ENCODE results near the gene PRR12.
"Not testable (repeated sequence)": the region's sequence is repeated elsewhere in the genome, so short reads cannot be mapped to it uniquely, and the experiment has no call there.

Gene PRR12

DNA sequence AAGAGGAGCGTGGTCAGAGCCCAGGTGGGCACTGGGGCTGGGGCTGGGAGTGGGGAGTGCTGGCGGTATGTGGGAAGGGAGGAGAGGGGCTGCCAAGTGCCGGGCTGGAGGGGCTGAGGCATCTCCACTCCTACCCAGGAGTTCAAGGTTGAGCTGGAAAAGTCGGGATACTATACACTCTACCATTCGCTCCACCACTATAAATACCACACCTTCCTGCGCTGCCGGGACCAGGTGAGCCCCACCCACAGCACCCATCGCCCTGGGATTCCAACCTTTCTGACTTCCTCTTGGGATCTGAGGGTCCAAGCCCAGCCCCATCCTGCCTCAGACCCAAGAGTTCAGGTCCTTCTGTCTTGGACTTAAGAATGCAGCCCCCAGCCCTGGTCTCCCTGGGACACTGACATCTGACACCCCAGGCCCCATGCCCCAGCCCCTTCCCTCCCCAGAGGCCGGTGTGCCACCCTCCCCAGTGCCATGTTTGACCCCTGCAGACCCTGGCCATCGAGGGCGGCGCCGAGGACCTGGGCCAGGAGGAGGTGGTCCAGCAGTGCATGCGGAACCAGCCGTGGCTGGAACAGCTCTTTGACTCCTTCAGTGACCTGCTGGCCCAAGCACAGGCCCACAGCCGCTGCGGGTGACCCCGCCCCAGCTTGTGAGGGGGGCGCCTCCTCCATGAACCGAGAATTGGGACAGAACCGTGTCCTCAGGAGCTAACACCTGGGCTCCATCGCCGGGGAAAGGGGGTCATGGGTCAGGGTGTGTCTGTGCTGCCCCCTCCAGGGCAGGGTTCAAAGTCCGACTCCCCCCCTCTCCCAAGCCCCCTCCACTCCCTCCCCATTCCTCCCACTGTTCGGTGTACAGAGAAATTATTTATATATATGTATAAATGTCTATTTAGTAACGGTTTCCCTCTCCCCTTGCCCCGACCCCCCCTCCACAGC, 34.3 kb downstream of the PRR12 start:
- no peak for DNase-seq

DNA sequence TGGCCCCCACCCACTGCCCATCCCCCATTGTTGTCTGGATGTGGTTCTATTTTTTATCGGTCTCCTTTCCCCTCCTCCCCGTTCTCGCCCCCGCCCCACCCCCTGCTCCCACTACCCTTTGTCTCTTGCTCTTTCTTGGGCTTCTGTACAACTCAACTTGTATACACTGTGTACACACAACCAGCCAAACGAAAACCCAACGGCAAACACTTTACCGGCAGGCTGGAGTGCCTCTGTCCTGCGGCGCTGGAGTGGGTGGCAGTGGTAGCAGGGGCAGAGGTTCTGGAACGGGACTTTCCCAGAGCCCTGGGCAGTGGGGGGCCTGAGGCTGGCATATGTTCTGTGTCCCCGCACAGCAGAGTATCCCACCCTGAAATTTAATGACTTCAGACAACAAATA, 35.2 kb downstream of the PRR12 start:
- no peak for DNase-seq

DNA sequence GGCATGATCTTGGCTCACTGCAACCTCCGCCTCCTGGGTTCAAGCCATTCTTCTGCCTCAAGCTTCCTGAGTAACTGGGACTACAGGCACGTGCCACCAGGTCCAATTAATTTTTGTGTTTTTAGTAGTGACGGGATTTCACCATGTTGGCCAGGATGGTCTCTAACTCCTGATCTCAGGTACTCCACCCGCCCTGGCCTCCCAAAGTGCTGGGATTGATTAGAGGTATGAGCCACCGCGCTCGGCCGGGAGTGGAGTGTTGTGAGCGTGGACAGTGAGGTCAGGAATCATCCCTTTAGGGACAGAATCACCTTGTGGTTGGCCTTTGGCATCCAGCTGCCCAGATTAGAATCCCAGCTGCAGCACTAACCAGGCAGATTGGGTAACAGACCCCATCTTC, 38.7 kb downstream of the PRR12 start:
- DNase-seq = no peak

DNA sequence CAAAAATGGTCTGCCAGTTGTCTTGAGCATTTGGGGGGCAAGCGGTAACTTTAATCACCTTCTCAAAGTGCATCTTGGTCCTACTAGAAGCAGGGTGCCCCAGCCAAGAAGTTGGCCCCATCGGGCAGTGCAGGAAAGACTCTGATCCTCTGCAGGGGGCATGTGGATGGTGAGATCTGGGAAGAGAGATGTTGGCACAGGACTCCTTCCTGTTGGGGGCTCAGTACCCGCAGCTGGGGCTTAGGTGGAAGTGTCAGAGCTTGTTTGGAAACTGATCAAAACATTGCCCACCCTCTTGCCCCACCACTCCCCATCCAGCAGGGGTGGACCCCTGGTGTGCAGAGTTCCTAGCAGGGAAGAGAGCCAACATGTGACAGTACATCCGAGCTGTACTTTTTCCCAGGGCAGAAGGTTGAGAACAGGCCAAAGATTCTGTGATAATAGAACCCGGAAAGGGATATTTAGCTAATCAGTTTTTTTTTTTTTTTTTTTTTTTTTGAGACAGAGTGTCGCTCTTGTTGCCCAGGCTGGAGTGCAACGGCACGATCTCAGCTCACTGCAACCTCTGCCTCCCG, 40.1 kb downstream of the PRR12 start:
- no peak for DNase-seq

DNA sequence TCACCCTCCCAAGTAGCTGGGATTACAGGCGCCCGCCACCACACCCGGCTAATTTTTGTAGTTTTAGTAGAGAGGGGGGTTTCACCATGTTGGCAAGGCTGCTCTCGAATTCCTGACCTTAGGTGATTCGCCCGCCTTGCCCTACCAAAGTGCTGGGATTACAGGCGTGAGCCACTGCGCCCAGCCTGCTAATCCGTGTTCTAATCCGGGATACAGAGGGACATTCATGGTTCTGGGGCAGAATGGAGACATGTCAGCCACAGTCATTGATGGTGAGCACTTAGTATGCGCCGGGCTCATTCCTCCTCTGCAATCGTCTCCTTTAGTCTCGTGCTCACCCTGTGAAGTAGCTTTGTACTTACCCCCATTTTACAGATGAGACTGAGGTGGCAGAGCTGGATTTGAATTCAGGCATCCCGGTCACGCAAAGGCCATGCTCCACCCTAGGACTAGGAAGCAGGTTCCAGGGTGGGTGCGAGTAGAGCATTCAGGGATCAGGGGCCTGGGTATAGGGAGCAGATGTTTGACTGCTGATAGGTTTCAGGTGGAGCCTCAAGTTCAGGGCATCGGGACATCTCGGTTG, 40.7 kb downstream of the PRR12 start:
- no peak for DNase-seq

DNA sequence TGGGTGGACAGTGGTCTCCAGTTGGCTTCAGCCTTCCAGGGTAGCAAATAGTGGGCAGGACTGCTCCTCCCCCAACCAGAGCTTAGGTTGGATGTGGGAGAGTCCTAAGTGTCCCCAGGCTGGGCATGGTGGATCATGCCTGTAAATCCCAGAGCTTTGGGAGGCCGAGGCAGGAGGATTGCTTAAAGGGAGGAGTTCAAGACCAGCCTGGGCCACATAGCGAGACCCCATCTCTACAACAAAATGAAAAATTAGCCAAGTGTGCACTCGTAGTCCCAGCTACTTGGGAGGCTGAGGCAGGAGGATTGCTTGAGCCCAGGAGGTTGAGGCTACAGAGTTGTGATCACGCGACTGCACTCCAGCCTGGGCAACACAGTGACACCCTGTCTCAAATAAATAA, 41.6 kb downstream of the PRR12 start:
- DNase-seq = no peak

DNA sequence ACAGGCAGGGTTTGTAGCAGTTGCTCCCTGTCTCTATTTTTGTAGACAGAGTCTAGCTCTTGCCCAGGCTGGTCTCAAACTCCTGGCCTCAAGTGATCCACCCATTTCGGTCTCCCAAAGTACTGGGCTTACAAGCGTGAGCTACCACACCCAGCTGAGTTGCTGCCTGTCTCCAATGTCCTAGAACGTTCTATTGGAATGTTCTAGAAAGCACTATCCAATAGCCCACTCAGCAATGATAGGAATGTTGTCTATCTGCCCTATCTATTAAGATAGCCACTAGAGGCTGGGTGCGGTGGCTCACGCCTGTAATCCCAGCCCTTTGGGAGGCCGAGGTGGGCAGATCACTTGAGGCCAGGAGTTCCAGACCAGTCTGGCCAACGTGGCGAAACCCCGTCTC, 42.3 kb downstream of the PRR12 start:
- not testable (repeated sequence) for DNase-seq

DNA sequence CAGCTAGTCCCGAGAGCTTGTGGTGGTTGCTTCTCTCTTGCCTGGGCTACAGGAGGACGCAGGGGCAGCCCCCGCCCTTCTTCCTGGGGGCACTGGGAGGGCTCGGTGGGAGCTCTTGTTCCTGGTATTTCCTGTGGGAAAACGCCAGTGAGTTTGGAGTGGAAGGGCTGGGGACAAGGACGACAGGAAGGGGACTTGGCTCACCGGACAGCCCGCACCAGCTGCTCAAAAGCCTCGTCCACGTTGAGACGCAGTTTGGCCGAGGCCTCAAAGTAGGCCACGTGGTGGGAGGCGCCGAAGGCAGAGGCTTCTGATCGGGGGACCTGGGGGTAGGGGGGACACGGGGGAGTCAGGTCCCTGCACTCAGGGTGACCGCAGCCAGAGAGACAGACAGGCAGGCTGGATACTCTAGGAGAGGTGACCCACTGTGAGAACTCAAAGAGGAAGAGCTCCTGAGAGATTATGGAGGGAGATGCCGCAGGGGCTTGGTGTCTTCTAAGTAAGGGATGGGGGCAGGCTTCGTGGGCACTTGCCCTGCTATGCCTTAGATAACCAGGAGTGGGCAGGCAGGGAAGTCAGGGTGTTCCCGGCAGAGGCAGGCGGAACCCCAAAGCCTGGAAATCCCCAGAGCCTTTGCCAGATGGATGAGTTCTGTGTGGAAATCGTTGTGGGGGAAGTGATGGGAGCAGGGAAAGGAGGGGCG, 44.7 kb downstream of the PRR12 start:
- DNase-seq = no peak

DNA sequence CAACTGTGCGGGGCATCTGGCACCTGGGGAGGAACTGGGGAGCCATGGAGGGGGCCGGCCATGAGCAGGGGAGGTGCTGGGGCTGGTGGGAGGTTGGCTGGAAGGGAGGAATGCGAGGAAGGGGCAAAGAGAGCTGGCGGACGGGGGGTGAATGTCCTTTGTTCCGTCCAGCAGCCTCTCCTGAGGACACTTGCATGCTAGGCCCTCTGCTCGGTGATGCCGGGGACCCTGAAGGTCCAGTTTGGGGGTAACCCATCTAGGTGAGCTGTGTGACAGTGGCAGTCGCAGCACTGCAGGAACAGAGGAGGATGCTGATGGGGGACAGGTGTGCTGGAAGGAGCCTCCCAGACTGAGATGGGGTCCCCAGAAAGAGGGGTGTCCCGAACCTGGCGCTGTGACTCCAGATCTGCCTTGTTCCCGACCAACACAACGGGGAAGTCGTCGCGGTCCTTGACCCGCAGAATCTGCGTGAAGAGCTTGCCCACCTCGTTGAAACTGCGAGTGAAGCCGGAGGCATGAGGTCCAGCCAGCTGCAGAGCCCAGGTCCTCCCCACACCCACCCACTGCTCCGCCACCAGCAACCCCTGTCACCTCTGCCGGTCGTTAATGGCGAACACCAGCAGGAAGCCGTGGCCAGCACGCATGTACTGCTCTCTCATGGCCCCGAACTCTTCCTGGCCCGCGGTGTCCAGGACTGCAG, 45.4 kb downstream of the PRR12 start:
- DNase-seq = no peak

DNA sequence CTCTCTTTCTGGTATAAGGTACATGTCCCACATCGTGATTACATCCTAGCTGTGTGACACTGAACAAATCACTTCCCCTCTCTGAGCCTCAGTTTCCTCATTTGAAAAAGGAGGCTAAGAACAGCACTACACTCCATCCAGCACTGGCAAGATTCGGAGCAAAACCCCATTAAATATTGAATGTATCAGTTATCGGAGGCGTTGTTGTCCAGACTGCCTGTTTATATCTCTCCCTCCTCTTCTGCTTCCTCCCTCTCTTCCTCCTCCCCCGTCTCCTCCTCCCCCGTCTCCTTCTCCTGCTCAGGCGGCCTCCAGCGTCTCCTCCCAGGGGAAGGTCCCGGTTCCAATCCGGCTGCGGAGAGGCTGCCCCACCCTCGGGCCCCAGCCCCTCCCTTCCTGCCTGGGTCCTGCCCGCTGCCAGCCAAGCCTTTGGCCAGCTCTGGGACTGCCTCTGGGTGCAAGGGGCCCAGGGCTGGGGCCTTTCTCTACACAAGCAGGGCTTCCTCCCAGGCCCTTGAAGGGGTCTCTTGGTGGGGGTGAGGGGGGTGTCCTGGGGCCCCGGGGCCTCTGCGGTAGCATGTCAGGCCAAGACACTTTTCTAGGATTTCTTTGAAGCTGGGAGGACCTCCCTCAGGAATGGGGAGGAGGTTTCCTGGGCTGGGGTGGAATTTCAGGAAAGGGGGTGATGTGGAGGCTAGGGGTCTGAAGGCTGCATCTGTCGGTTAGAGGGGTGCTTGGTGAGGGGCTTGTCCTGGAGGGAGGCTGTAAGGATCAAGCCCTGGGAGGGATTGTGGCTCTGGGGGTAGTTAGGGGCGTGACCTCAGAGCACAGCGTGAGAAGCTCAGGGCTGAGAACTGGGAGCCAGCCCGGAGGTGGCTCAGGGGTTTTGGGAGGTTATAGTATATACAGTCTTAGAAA, 47.1 kb downstream of the PRR12 start:
- DNase-seq = no peak

DNA sequence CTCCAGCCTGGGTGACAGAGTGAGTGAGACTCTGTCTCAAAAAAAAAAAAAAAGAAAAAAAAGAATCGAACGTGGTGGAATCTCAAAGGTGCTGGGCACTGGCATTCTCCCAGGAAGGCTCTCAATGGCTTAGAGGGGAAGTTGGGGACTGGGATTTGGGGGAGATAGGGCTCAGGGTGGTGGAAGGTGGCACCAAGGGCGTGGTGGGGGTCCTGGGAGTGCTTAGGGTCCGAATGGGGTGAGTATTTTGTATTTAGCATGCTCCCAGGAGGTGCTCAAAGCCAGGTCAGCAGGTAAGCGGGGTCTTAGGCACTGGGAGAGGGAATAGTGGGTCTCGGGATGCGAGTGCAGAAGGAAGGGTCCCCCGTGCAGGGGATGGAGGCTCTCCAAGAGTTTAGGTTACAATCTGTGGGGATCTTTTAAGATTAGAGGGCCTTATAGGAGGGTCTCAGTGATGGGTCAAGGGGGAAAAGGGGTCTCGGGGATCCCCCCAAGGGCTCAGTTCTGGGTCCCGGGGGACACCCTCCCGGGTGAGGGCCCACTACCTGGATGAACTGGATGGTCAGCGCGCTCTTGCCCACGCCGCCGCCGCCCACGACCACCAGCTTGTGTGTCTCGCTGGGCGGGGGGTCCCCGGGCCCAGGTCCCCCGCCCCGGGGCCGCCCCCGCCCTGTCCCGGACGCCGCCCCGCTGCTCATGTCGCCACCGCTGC, 48.6 kb downstream of the PRR12 start:
- DNase-seq = no peak

DNA sequence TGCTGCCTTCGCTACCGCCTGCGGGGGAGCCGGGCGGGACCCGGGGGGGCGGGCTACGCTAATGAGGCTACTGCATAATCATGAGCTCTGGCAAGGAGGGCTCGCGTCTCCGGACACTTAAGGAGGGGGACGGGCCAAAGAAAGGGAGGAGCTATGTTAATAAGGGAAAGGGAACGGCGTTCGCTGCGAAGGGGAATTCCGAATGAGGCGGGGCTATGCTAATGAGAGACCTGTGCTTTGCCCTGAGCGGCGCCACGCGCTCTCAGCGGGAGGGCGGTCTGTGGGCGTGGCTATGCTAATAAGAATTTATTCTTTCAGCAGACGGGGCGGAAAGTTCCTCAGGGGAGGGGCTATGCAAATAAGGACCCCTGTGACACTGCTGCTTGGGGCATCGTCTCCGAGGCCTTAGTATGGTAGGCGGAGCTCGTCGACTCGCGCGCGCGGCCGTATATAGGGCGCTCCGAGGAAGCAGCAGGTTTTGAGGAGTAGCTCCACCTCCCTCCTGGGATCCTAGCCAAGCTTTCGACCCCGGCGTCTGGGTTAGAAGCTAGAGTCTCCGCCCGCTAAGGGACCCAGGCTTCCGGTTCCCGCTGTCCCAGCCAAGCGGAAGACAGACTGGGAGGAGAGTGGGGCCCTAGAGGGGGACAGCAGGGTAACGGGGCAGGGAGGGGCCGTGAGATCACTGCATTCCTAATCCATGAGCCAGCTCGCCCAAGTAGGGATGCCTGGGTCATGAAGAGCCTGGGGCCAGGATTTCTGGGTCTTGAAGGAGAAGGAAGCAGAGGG, 49.3 kb downstream of the PRR12 start, which contains the start of gene RRAS:
Gene RRAS (minus strand): TSS at position 31 of the 786 bp plus-strand sequence. CDS start 45 bp downstream, outside the sequence.
- DNase-seq = peak; percentile 100

DNA sequence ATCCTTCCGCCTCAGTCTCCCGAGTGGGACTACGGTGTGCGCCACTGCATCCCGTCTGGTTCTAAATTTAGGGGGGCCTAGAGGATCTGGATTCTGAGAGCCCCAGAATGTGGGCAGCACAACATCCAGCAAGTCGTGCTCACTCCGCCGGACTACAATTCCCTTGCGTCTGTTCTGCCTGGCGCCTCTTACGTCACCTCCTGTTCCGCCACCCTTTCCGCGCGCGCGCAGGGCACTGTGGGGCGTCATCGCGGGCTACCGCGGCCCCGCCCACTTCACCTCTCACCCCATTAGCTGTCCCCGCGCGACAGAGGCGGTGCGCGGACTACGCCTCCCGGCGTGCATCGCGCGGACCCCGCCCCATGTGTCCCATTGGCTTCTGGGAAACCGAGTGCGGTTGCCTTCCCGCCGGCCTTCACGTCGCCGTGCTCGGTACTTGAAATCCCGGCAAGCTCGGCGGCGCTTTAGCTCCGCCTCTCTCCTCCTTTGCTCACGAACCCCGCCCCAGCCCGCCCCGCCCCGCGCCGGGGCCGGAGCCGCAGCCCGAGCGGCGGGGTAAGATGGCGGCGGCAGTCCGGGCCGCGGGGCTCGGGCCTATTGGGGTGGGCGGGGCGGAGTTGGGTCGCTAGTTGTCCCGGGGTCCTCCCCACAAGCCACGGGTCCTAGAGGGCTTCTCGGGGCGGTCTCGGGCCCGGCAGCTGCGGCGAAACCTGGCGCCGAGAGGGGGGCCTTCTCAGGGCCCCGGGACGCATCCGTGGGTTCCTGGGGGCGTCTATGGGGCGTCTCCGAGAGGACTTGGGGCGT, 50.9 kb downstream of the PRR12 start, which contains the start of gene SCAF1:
Gene SCAF1 (plus strand): TSS at position 522 of the 804 bp plus-strand sequence. CDS start 2,818 bp downstream, outside the sequence.
- peak; percentile 99 for DNase-seq

DNA sequence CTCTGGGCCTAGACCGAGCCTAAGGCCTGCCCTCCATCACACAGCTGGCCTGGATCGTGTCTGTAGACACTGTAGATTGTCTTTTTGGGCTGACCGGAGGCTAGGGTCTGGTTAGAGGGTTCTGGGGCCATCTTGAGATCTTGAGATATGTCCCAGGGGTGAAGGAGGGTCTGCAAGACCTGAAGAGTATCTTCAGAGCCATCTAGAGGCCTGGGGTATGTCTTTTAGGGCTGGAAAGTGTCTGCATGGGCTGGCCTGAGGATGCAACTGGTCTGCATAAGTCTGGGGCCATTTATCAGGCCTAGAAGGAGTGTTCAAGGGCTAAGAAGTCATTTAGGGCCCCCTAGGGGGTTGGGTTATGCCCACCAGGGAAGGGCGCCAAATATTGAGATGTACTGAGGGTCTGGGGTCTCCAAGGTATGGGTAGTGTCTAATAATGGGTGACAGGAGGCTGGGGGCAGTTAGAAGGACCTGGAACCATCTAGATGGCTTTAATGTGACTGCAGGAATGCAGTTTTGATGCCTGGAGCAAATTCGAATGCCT, 51.6 kb downstream of the PRR12 start:
- no peak for DNase-seq

DNA sequence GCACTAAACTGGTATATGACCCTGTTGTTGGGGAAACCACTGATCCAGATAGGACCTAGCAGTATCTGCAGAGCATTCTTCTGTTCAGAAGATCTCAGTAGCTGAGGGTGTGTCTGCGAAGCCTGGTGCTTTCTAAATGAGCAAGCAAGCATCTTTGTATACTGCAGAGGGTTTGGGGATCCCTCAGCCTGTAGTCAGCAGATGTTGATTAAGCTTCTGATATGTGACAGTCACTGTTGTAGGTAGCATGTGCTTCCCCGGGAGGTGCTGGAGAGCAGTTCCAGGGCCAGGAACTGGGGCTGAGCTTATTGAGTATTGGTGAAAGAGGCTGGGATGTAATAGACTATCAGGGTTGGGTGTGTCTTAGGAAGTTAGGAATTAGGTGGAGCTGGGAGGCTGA, 52.5 kb downstream of the PRR12 start:
- no peak for DNase-seq

DNA sequence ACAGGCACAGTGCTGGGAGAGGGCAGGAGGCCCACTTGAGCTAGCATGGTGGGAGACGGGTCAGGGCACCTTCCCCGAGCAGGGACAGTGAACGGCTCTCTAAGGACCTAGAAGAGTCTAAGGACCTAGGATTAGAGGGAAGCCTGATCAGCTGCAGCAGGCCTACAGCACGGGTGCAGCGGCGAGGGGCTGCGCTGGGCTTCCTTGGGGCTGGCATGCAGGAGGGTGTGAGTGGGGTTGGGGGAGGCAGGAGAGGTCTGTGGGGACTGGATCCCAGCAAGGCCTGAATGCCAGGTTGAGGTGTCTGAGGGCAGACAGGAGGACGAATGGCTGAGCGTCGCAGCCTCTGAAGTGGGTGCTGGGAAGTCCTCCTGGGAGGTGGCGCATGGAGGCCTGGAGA, 54.6 kb downstream of the PRR12 start:
- DNase-seq = no peak

DNA sequence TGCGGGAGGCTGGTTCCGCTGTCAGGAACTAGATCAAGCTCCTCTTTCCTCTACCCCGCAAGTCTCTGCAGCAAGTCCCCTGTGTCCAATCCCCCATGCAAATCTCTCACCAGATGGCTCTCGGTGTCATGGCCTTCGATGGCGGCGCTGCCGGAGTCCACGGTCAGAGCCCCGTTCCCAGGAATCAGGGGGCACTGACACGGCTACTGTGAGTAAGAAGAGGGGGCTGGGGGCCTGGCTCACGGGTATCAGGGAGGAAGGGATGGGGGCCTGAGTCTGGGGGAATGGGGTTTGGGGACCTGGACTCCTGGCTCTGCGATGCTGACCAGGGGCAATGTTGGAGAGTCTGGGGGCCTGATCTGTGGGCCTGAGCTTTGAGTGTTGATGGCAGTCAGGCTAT, 55.0 kb downstream of the PRR12 start:
- DNase-seq = no peak

DNA sequence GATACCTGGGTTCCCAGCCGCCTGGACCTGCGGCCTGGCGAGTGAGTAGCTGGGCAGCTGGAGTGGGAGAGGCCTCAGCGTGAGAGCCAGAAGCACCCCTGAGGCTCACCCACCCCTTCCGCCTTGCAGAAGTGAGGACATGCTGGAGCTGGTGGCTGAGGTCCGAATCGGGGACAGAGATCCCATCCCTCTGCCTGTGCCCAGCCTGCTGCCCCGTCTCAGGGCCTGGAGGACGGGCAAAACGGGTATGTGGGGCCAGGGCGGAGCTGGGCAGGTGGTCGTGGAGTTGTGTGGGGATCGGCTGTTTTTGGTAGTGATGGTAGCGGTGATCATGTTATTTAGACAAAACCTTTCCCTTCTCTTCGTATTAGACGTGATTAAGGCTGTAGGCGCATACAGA, 55.6 kb downstream of the PRR12 start:
- no peak for DNase-seq

All from NCI-H2029 (cell line).